Smooth muscle cell (in vitro differentiated cells): ENCODE data around the gene MRGPRG. TPM values are rescaled to one million over a fixed set of nuclear protein-coding genes. Genes with fewer than 3 reads are reported as not detected.

ENCODE experiments used
- DNase-seq: peaks from one replicate; lab custom pipeline; 2025; ENCODE audit not compliant: unreplicated experiment; lab: John Stamatoyannopoulos, UW
- H2AFZ ChIP-seq: fragments of 200-600 bp; sonication (generic); 2 replicates; pipeline ENCODE4 v1.6.0; 2016; ENCODE audit warnings: antibody characterized with exemption, low read depth, mild to moderate bottlenecking
- H3F3A ChIP-seq: fragments of 200-600 bp; sonication (generic); 2 replicates; pipeline ENCODE4 v1.6.0; 2017; ENCODE audit warnings: antibody characterized with exemption, low read depth
- H3K27ac ChIP-seq: fragments of 200-600 bp; sonication (generic); 2 replicates; pipeline ENCODE4 v1.5.1; 2016; ENCODE audit warnings: low read depth, mild to moderate bottlenecking
- H3K27me3 ChIP-seq: fragments of 200-600 bp; sonication (generic); 2 replicates; pipeline ENCODE4 v1.6.1; 2016; ENCODE audit warnings: low read depth, mild to moderate bottlenecking
- H3K36me3 ChIP-seq: fragments of 200-600 bp; sonication (generic); 2 replicates; pipeline ENCODE4 v1.5.1; 2016; ENCODE audit warnings: low read depth
- H3K4me1 ChIP-seq: fragments of 200-600 bp; sonication (generic); 2 replicates; pipeline ENCODE4 v1.5.1; 2016; ENCODE audit warnings: low read depth
- H3K4me2 ChIP-seq: fragments of 200-600 bp; sonication (generic); 2 replicates; pipeline ENCODE4 v1.6.0; 2016; ENCODE audit warnings: mild to moderate bottlenecking
- H3K4me3 ChIP-seq: fragments of 200-600 bp; sonication (generic); 2 replicates; pipeline ENCODE4 v1.5.1; 2016; ENCODE audit warnings: mild to moderate bottlenecking
- H3K79me2 ChIP-seq: fragments of 200-600 bp; sonication (generic); 2 replicates; pipeline ENCODE4 v1.6.0; 2016; ENCODE audit warnings: low read depth, mild to moderate bottlenecking
- H3K9ac ChIP-seq: fragments of 200-600 bp; sonication (generic); 2 replicates; pipeline ENCODE4 v1.6.0; 2016; ENCODE audit warnings: low read depth
- H3K9me3 ChIP-seq: fragments of 200-600 bp; sonication (generic); replicated peaks from 2 replicates; pipeline ENCODE4 v1.5.1; 2016; ENCODE audit warnings: low read depth
- H4K20me1 ChIP-seq: fragments of 200-600 bp; sonication (generic); 2 replicates; pipeline ENCODE4 v1.6.0; 2016; ENCODE audit warnings: low read depth
- WGBS: methylation state at CpG from one replicate; pipeline ENCODE4 v1.1.7; 2016; ENCODE audit warnings: low lambda C conversion rate; 5-methylcytosine and 5-hydroxymethylcytosine counted together
- polyA plus RNA-seq: library from polyadenylated mRNA; unstranded; fragments of >200 nt; fragmentation: Nextera tagmentation; extraction: Ambion mirVana; gene quantifications from 2 replicates; pipeline ENCODE4 v1.2.1, GENCODE V29; 2016
- total RNA-seq: library from RNA; depleted of rRNA; stranded (reverse); fragments of >200 nt; gene quantifications from 2 replicates; pipeline ENCODE4 v1.2.3, GENCODE V29; 2014
- TF ChIP-seq, protein P1 (sequence below): fragments of 200-600 bp; sonication (generic); IDR thresholded peaks from 2 replicates; pipeline ENCODE4 v1.5.1; 2017; ENCODE audit warnings: borderline replicate concordance, mild to moderate bottlenecking, antibody characterized with exemption; ENCODE audit not compliant: insufficient read depth, poor library complexity, severe bottlenecking

The MRGPRG gene
- total and polyA plus RNA-seq, 2 experiments from 2014 or later, result not detected

DNA sequence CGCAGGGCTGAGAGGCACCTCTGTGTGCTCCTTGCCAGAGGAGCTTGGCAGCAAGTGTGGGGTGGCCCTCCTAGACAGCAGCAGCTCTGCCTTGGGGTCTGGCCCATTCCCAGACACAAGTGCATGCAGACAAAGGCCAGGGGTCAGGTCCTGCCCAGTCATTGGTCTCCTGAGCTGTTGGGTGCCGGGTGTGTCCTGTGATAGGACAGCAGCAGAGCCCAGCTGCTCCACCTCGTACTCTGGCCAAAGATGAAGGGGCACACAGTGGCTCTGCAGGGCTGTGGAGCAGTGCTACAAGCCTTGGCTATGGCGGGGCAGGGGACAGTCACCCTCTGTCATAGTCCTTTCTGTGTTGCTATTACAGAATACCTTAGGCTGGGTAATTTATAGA lies 36.2 kb downstream of the MRGPRG start:
- TF ChIP-seq, protein P1, sequence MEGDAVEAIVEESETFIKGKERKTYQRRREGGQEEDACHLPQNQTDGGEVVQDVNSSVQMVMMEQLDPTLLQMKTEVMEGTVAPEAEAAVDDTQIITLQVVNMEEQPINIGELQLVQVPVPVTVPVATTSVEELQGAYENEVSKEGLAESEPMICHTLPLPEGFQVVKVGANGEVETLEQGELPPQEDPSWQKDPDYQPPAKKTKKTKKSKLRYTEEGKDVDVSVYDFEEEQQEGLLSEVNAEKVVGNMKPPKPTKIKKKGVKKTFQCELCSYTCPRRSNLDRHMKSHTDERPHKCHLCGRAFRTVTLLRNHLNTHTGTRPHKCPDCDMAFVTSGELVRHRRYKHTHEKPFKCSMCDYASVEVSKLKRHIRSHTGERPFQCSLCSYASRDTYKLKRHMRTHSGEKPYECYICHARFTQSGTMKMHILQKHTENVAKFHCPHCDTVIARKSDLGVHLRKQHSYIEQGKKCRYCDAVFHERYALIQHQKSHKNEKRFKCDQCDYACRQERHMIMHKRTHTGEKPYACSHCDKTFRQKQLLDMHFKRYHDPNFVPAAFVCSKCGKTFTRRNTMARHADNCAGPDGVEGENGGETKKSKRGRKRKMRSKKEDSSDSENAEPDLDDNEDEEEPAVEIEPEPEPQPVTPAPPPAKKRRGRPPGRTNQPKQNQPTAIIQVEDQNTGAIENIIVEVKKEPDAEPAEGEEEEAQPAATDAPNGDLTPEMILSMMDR, result no peak
- H3K27ac ChIP-seq, result no peak overlapping the region
- no peaks in the 10 kb centered on the region for H3K36me3 ChIP-seq
- H3F3A ChIP-seq, result no peaks in the 10 kb centered on the region
- H3K4me2 ChIP-seq, result no peak overlapping the region
- no peak for DNase-seq
- no peaks in the 10 kb centered on the region for H3K9me3 ChIP-seq
- H3K27me3 ChIP-seq, result no peaks in the 10 kb centered on the region
- 94% methylated on average over 4 of the region's 4 CpGs for WGBS
- no peaks in the 10 kb centered on the region for H4K20me1 ChIP-seq
- H3K4me3 ChIP-seq, result no peak overlapping the region
- no peak overlapping the region for H2AFZ ChIP-seq
- H3K9ac ChIP-seq, result no peak overlapping the region
- H3K79me2 ChIP-seq, result no peaks in the 10 kb centered on the region
- no peaks in the 10 kb centered on the region for H3K4me1 ChIP-seq

DNA sequence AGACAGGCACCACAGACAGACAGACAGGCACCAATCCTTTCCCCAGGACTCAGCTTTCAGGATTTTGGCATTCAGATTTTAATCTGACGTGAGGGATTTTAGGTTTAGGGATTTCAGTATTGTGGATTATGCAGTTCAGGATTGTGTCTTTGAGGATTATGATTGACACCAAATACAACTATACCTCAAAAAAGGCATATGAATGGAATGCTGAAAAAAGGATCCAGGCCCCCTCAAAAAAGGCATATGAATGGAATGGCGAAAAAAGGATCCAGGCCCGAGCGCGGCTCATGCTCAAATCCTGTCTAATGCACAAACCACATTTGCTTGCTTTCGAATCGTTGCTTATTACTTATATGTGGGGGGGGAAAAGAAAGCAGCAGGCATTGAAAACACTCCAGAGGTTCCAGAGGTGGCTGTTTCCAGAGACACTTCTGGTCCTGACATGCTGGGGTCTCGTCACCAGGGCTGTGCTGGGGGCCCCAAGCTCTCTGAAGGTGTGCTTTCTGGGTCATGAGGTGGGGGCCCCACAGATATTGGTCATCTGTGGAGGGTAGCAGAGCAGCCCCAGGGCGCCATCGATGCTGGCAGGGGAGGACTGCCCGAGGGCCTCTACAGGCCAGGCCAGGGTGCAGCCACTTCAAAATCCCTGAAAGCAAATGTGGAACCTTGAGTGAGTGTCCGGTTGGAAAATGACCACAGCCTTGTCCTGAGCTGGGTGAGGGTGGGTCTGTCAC lies 36.7 kb downstream of the MRGPRG start:
- no peaks in the 10 kb centered on the region for H3K4me1 ChIP-seq
- no peaks in the 10 kb centered on the region for H3K36me3 ChIP-seq
- H3K4me3 ChIP-seq, result no peak overlapping the region
- no peak for DNase-seq
- no peak overlapping the region for H2AFZ ChIP-seq
- no peaks in the 10 kb centered on the region for H3K79me2 ChIP-seq
- 87% methylated on average over 12 of the region's 12 CpGs for WGBS
- TF ChIP-seq, protein P1, result no peak
- H4K20me1 ChIP-seq, result no peaks in the 10 kb centered on the region
- H3F3A ChIP-seq, result no peaks in the 10 kb centered on the region
- no peak overlapping the region for H3K4me2 ChIP-seq
- H3K27ac ChIP-seq, result no peak overlapping the region
- no peaks in the 10 kb centered on the region for H3K9me3 ChIP-seq
- no peak overlapping the region for H3K9ac ChIP-seq
- no peaks in the 10 kb centered on the region for H3K27me3 ChIP-seq

DNA sequence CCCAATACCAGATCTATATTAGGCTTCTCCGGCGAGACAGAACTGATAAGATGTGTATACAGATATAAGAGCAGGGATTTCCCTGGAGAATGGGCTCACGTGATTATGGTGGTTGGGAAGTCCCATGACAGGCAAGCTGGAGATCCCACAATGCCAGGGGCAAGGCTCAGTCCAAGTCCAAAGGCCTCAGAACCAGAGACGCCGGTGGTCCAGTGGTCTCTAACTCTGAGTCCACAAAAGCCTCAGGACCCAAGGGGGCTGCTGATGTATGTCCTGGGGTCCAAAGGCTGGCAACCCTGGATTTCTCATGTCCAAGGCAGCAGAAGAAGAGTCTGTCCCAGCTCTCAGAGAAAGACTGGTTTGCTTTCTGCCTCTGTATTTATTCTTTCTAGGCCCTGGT lies 37.7 kb downstream of the MRGPRG start:
- Histone ChIP-seq H3K4me2 (no peak overlapping the region), H3K9ac (no peak overlapping the region), H3K27ac (no peak overlapping the region), H3F3A (no peaks in the 10 kb centered on the region), H3K79me2 (no peaks in the 10 kb centered on the region), H4K20me1 (no peaks in the 10 kb centered on the region), H3K36me3 (no peaks in the 10 kb centered on the region), H2AFZ (no peak overlapping the region), H3K9me3 (no peaks in the 10 kb centered on the region), H3K27me3 (no peaks in the 10 kb centered on the region), H3K4me3 (no peak overlapping the region), H3K4me1 (no peaks in the 10 kb centered on the region)
- 88% methylated on average over 5 of the region's 5 CpGs for WGBS
- no peak for DNase-seq
- TF ChIP-seq, protein P1, result no peak

DNA sequence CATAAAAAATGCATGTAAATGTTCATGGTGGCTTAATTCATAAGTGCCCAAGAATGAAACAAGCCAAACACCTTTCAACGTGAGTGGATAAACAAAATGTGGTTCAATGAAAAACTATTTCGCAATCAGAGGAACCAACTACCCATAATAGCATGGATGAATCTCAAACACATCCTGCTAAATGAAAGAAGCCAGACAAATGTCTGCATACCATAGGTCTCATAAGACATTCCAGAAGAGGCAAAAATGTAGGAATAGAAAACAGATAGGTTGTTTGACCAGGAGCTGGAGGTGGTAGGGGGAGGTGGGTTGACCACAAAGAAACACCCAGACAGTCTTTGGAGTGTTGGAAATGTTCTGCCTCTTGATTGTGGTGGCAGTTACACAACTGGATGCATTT lies 40.3 kb downstream of the MRGPRG start:
- WGBS, result 43% methylated on average over 2 of the region's 2 CpGs

More for the DNA sequence above, 40.3 kb downstream of the MRGPRG start:
- Histone ChIP-seq H3K27ac (peak overlapping the region; percentile 87), H2AFZ (no peak overlapping the region), H3F3A (no peaks in the 10 kb centered on the region), H3K4me1 (no peaks in the 10 kb centered on the region), H3K9ac (peak overlapping the region; percentile 56), H3K36me3 (no peaks in the 10 kb centered on the region), H3K27me3 (no peaks in the 10 kb centered on the region), H4K20me1 (no peaks in the 10 kb centered on the region), H3K4me2 (peak overlapping the region; percentile 26), H3K4me3 (no peak overlapping the region), H3K9me3 (no peaks in the 10 kb centered on the region), H3K79me2 (no peaks in the 10 kb centered on the region)
- no peak for DNase-seq
- TF ChIP-seq, protein P1, result no peak
